Prostate gland (tissue), 2 donors: ENCODE measurements around the gene WAS.
"Not testable (repeated sequence)": the region's sequence is repeated elsewhere in the genome, so short reads cannot be mapped to it uniquely, and the experiment has no call there.

Experiments
- CTCF ChIP-seq, 4 experiments: fragments of 200-600 bp in 2 of 4; fragments of 450-650 bp in 2 of 4; sonication (generic) in 2 of 4; IDR thresholded peaks; 1 replicate in 3 of 4; 2 replicates in 1 of 4; pipeline ENCODE4 v1.5.1; 2016 to 2019; ENCODE audit warnings: antibody characterized with exemption in 4 of 4, mild to moderate bottlenecking in 2 of 4, moderate library complexity in 2 of 4
- POLR2AphosphoS5 ChIP-seq: sonication (generic); formaldehyde crosslinking; IDR thresholded peaks from one replicate; pipeline ENCODE4 v1.6.1; 2017; ENCODE audit warnings: antibody characterized with exemption

- TF ChIP-seq CTCF (IDR thresholded peaks at IDR 0.05); POLR2AphosphoS5: not testable (repeated sequence)
Measured at GRCh38 chrX:48691746-48692145, 8.1 kb downstream of the WAS start.
